Hematopoietic multipotent progenitor cell treated with erythropoietin and hydrocortisone succinate and interleukin-3 and kit ligand, for 4 days (in vitro differentiated cells): ENCODE measurements around the gene CRMP1.
"Not testable (repeated sequence)": the region's sequence is repeated elsewhere in the genome, so short reads cannot be mapped to it uniquely, and the experiment has no call there.

Experiments
- DNase-seq: peaks from one replicate; pipeline ENCODE4 v3.0.0-alpha.2; 2015

CRMP1 gene

DNA sequence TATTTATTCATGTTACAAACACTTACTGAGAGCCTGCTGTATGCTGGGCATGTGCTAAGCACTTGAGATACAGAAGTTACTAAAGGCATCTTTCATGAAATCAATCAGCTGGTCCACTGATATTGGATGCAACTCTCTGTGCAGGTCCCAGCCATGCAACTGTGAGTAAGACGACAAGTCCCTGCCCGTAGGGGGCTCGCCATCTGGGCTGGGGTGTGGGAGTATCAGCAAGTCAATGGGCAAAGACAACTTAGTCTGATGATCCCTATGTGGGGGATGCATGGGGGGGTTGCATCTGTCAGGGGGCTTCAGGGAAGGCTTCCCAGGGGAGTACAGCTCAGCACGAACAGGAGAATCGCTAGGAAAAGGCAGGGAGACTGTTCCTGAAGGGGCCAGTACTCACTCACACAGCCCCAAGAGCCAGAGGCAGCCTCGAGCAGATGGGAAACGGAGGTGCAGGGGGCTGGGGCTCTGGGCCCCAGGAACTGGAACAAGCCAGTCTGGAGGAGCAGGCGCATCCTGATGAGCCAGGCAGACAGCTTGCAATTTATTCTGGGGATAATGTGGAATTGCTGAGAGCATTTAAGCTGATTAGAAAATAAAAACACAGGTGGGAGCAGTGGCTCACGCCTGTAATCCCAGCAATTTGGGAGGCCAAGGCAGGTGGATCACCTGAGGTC, 40.2 kb downstream of the CRMP1 start:
- no peak for DNase-seq

GRCh38 chr4:5851637-5852301, 41.1 kb downstream of the CRMP1 start:
- DNase-seq, result no peak

- DNase-seq, result no peak
These were observed 47.6 kb downstream of the CRMP1 start for GRCh38 chr4:5845035-5845905.

DNA sequence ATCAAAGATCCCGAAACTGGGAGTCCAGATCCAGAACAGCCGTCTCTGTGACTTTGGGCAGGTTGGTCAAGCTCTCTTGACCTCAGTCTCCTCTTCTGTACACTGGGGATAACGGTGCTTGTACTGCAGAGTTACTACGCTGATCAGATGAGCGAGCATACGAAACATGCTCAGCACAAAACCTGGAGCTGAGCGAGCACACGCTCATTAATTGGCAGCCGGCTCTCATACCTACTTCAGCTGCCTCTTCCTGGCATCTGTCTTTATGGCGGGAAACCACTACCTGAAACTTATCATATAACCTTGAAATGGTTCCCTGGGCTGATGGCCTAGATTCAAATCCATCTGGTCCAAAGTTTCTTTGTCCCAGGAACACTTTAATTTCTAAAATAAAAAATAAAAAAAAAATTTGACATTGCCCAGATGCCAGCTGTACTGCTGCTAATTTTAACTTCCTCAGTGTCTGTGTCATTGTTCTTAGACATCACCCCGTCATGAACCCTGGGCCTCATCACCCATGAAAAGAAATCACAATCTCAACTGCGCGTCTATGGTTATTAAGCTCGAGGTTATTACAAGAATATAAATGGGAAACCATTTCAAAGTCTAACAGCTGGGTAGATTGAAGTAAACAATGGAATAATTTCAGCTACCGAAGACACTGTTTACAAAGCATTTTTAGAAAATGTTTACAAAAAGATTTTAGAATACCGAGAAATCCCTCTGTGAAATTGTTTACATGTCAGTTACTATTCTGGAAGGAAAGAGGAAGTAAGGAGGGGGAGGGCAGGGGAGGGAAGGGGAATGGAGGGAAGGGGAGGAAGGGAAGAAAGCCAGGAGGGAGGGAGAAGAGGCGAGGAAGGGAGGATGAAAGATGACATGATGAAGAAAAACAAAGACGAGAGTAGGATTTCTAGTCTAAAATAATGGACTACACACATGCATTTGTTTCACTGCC, 49.0 kb downstream of the CRMP1 start:
- no peak for DNase-seq

DNA sequence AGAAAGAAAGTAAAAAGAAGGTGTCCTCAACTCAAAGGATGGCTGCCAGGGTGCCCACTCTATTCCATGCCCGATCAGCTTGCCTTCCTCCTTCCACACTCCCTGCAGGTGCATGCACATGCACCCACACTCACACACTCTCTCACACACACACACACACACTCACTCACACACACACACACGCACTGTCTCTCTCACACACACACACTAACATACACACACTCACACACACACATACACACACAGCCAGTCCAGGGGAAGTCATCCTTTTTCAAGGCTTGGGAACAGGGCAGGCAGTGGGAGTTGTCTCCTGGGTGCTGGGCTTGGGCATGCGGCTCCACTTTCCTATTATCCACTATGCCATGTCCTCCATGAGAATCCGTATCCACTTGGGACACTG, 50.4 kb downstream of the CRMP1 start:
- no peak for DNase-seq

DNA sequence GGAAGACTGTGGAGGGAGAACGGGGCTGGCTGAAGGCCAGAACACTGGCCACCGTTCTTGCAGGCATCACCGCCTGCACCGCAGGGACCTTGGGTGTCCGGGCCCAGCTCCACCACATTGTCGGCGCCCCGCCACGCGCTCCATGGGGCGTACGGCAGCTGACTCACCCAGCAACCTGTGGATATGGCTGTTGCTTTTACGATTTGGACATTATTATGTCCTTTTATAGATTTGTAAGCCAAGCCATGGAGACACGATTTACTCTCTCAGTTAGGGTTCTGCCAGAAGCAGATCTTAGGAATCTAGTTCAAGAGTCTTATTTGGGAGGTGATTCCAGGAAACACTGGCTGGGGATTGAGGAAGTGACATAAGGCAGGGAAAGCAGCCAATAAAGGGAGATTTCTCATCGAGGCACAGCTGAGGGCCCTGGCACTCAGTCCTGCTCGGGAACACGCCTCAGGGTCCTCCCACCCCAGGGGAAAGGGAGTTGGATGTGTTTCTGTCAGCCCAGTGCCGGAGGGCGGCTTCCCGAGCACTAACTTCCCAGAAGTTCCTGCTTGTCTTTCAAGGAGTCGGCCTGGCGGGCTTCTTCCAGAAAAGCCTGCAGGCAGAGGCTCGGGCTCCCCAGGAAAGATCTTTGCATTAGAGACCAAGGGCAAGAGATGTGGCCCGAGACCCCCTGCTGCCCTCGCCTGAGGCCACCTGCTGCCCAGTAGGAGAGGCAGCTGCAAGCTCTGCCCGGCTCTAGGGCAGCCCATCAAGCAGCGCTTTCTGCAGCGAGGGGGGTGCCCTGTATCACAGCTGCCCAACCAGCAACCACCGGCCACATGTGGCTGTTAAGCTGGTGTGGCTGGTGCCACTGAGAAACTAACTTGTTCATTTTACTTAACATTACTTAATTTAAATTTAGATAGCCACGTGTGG, 52.9 kb downstream of the CRMP1 start:
- no peak for DNase-seq

DNA sequence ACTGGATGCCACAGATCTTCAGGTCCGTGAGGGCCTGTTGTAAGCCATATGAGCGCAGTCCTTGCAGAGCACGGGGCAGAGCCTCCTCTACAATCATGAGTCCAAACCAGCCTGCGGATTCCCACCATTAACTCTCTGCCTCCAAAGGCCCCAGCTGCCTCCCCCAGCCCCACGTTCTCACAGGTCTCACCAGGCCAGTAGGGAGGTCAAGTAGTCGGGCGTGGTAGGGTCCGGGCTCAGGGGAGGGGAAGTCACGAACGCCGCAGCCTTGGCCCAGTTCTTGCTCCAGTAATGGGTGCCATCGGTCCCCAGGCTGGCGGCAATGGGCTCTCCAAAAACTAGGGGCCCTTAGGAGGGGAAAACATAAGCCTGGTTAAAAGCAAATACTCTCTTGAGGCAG, 53.6 kb downstream of the CRMP1 start:
- DNase-seq, result no peak

GRCh38 chr4:5837483-5837882, 55.4 kb downstream of the CRMP1 start:
- not testable (repeated sequence) for DNase-seq

DNA sequence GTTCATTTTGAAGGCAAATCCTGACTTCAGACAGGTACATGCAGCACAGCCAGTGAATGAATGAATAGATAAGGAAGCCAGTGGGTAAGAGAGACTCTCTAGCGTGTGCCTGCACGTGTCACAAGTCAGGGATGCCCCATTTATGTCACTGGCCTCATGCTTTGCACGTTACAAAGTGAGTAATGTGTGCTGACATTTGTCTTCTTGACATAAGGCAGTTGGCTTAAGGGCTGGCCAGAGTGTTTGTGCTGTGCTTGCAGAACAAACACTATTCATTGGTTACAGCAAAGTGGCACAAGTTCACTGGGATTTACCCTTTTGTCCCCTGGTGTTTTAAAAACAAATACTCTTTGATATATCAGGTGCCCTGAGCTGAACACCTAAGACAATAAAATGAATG, 55.9 kb downstream of the CRMP1 start:
- DNase-seq, result no peak

GRCh38 chr4:5828005-5828391, 64.9 kb downstream of the CRMP1 start:
- no peak for DNase-seq

DNA sequence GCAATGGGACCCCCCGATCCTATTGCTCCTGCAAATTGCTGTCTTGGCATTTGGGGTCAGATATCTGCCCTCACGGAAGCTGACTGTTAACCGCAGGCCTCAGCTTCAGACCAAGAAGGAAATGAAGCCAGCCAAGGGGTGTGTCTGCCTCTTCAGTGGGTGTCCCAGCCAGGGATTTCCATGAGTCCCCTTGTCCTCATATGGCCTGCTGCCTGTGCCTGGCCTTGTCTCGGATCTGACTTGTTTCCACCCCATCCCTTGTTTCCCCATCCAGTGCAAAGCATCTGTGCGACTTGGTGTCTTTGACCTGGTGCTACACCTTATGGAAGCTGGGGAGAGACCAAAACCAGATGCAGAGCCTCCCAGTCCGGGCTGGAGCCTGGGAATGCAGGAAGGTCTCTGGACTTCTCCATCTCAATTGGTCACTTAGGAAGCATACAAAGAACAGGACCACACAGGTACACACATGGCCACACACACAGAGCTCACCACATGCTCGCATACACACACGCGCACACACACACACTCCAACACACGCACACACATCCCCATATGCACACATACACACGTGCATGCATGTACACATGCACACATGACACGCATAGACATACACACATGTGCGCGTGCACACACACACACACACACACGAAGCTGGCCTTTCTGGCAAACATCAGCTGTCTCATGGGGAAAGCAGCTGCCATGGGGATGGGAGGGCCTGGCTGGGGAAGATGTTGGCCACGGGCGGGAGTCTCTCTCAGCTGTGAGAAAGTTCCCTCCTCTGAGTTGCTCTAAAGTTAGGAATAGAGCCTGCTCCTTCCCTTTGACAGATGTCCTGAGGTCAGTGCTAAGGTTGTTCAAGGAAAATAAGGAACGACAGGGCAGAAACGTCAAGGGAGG, 65.5 kb downstream of the CRMP1 start:
- DNase-seq, result peak; percentile 92

DNA sequence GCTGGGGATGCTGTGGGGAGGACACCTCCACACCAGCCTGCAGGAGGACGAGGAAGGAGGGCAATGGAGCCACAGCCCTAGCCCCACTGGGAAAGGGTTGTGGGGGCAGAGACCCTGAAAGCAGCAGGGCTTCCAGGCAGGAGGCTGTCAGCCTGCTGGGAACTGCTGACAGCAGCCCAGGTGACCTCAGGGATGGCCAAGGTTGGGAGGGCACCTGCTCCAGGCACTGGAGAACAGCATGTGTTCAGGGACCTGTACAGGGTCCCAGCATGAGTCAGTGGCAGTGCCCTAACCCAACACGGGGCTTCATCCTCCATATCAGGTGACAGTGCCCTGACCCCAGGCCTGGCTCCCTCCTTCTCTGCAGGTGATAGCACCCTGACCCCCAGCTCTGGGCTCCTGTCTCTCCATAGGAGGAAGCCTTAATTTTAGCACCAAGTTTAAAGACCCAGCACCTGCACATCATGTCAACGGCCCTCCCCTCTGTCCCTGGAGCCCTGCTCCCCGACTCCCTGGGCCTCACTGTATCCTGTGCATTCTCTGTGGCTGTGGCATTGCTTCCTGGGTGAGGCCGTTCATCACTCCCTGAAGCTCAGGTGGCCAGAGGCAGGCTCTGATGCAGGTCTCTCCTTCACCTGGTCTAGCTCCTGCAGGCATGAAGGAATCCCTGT, 66.3 kb downstream of the CRMP1 start:
- no peak for DNase-seq

- peak; percentile 57 for DNase-seq
These were observed 67.4 kb downstream of the CRMP1 start for GRCh38 chr4:5825321-5826041.

GRCh38 chr4:5824635-5825034, 68.3 kb downstream of the CRMP1 start:
- peak; percentile 82 for DNase-seq

DNA sequence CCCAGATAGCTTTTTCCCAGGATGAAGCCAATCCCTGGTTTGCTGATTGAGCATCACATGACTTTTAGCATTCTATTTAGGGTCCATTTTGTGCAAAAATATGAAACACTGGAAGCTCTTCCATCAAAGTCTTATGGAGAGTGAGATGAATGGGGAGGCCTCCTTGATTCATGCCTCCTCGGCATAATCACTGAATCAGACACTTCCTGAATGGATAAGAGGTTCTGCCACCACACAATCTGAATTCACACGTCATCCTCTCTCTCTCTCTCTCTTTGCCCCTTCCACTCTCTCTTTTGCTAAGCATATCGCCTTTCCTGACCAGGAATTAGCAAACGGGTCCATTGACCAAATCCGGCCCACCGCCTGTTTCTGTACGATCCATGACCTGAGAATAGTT, 68.7 kb downstream of the CRMP1 start:
- peak; percentile 44 for DNase-seq

GRCh38 chr4:5823542-5824211, 69.2 kb downstream of the CRMP1 start:
- DNase-seq, result no peak

DNA sequence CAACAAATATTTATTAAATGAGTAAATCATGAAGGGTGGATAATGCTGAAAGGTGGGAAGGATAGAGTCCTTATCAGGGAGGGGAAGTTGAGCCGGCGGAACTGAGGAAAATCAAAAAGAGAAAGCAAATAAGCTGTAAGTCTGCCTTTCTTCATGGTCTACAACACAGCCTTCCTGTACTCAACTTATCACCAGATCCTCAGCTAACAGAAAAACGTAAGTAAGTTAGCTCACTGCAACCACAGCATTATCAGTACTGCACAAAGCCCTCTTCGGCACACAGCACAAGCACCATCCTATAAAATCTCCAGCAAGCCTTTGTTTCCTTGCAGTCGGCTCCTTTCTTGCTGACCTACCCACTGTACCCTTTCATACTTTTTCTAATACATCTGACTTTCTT, 70.3 kb downstream of the CRMP1 start:
- DNase-seq, result peak; percentile 94

- no peak for DNase-seq
These were observed 71.1 kb downstream of the CRMP1 start for GRCh38 chr4:5821665-5822358.
